Mesothelial cell of epicardium (in vitro differentiated cells): ENCODE measurements around the gene FBXO41. TPM values are rescaled to one million over a fixed set of nuclear protein-coding genes. Genes with fewer than 3 reads are reported as not detected.

ENCODE experiments used
- DNase-seq, 2 experiments: peaks; one replicate each; pipeline ENCODE4 v3.0.0; 2021; ENCODE audit warnings: low spot score in 2 of 2; ENCODE audit not compliant: unreplicated experiment in 2 of 2
- H3K27ac Mint-ChIP-seq: 2 replicates; pipeline ENCODE4 v1.8.0; 2021; ENCODE audit warnings: mixed read lengths
- H3K27me3 Mint-ChIP-seq: 2 replicates; pipeline ENCODE4 v1.8.0; 2021; ENCODE audit warnings: low read depth, mixed read lengths
- H3K36me3 Mint-ChIP-seq: 2 replicates; pipeline ENCODE4 v1.8.0; 2021; ENCODE audit warnings: mixed read lengths
- H3K4me1 Mint-ChIP-seq: 2 replicates; pipeline ENCODE4 v1.8.0; 2021; ENCODE audit warnings: mixed read lengths
- H3K4me3 Mint-ChIP-seq: 2 replicates; pipeline ENCODE4 v1.8.0; 2021; ENCODE audit warnings: mild to moderate bottlenecking, moderate library complexity, mixed read lengths
- H3K9me3 Mint-ChIP-seq: 2 replicates; pipeline ENCODE4 v1.8.0; 2021; ENCODE audit warnings: mixed read lengths
- total RNA-seq: library from RNA; stranded (reverse); gene quantifications from 3 replicates; pipeline ENCODE4 v1.2.1, GENCODE V29; 2021
- TF ChIP-seq, protein P1 (sequence below): fragments of 200-600 bp; sonication (generic); IDR thresholded peaks from one replicate; pipeline ENCODE4 v1.5.0; 2021; ENCODE audit warnings: antibody characterized with exemption; ENCODE audit not compliant: unreplicated experiment

FBXO41 gene
- total RNA-seq, 1 donor from 2014 or later = 8.1 TPM

DNA sequence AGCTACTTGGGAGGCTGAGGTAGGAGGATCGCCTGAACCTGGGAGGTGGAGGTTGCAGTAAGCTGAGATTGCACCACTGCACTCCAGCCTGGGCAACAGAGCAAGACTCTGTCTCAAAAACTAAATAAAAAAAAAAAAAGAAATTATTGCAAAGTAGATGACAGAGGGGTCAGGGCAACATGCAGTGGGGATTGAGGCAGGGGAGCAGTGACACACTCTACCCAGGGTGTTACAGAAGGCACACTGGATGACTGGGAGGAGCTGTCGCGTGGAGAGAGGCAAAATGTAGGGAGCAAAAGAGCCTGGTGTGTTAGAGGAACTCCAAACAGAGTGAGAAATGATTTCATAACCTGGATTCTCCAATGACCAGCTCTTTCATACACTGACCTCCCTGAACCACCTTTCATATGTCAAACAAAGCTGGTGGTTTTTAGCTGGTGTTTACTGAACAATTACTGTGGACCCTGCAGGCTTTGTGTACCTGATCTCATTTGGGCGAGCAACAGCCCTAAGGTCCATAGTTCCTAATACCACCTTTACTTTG is 22.1 kb downstream of the FBXO41 start:
- TF ChIP-seq, protein P1, sequence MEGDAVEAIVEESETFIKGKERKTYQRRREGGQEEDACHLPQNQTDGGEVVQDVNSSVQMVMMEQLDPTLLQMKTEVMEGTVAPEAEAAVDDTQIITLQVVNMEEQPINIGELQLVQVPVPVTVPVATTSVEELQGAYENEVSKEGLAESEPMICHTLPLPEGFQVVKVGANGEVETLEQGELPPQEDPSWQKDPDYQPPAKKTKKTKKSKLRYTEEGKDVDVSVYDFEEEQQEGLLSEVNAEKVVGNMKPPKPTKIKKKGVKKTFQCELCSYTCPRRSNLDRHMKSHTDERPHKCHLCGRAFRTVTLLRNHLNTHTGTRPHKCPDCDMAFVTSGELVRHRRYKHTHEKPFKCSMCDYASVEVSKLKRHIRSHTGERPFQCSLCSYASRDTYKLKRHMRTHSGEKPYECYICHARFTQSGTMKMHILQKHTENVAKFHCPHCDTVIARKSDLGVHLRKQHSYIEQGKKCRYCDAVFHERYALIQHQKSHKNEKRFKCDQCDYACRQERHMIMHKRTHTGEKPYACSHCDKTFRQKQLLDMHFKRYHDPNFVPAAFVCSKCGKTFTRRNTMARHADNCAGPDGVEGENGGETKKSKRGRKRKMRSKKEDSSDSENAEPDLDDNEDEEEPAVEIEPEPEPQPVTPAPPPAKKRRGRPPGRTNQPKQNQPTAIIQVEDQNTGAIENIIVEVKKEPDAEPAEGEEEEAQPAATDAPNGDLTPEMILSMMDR = no peak
- Mint-ChIP-seq H3K36me3 (no peaks in the 10 kb centered on the region), H3K4me1 (no peaks in the 10 kb centered on the region), H3K27ac (no peak overlapping the region), H3K27me3 (peaks cover 16% of the 10 kb centered on the region), H3K4me3 (no peak overlapping the region), H3K9me3 (no peaks in the 10 kb centered on the region)
- no peak for DNase-seq

DNA sequence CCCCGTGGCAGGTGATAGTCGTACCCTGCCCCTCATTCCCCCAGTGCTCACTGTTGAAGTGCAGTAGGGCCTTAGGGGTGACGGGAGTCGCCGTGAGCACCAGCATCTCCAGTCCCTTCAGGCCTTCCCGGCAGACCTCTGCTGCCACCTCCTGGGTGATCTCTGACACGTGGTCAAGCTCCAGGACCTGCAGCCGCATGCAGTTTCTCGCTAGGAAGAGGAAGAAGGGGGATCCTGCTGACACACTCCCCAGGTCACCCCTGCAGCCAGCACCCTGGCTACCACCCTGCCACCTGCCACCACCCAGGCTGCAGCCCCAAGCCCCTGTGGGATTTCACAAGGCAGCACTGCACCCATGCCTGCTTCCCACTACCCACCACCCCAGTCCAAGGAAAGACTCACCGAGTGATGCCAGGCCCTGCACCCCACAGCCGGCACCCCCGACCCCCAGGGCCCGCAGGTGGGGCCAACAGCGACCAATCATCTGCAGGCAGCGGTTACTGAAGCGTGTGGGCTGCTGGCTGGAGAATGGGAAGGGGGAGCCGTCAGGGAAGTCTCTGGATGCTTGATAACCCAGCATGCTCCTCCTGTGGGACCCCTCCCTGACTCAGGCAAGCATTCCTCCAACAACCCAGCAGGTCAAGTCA is 23.8 kb downstream of the FBXO41 start:
- H3K9me3 Mint-ChIP-seq = no peaks in the 10 kb centered on the region
- no peak overlapping the region for H3K27ac Mint-ChIP-seq
- no peak for DNase-seq
- TF ChIP-seq, protein P1 = no peak
- no peaks in the 10 kb centered on the region for H3K4me1 Mint-ChIP-seq
- H3K36me3 Mint-ChIP-seq = no peaks in the 10 kb centered on the region
- H3K27me3 Mint-ChIP-seq = peaks cover 3% of the 10 kb centered on the region
- H3K4me3 Mint-ChIP-seq = no peak overlapping the region

DNA sequence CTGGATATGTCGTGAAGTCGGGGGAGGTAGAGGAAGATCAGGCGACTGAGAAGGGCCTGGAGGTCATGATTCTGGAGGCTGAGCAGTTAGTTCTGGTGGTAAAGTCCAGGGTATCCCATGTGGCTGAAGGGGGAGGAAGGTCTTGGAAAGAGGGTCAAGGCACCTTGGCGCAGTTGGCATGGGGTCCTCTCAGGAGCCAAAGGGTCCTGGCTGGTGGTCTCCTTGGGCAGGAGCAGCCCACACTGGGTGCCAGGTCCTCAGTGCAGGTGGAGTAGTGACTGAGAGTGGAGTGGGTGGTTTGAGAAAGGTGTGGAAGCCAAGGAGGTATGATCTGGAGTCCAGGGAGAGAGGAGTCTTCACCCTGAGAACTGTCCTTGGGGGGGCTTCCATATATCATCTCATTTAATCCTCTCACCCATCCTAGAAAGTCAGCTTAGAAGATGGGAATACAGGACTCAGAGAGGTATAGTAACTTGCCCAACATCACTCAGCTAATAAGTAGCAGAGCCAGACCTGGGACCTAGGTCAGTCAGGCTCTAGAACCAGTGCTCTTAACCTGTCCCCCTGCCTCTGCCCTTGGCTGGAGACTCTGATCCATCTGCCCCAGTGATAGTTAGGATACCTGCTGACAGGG is 24.5 kb downstream of the FBXO41 start:
- Mint-ChIP-seq H3K4me1 (no peaks in the 10 kb centered on the region), H3K36me3 (no peaks in the 10 kb centered on the region), H3K9me3 (no peaks in the 10 kb centered on the region), H3K4me3 (no peak overlapping the region), H3K27me3 (peaks cover 3% of the 10 kb centered on the region), H3K27ac (no peak overlapping the region)
- no peak for DNase-seq
- TF ChIP-seq, protein P1 = no peak

DNA sequence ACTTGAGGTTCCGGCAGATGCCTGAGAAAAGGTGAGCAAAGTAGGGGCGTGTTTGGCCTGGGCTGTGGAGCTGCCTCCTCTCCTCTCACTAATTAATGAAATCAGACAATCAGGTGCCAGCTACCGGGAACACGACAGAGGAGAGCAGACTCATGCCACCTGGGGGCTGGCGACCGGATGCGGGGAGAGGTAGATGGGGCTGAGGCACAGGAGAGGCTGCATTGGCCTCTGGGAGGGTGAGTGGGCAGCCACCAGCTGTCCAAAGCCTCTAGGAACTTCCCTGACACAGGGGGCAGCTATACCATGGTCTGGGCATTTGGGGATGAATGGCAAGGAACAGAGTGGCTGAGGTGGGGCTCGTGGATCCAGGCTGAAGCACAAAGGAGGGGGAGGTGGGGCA is 25.0 kb downstream of the FBXO41 start:
- Mint-ChIP-seq H3K9me3 (no peaks in the 10 kb centered on the region), H3K4me3 (no peak overlapping the region), H3K27me3 (peaks cover 3% of the 10 kb centered on the region), H3K27ac (no peak overlapping the region), H3K36me3 (no peaks in the 10 kb centered on the region), H3K4me1 (no peaks in the 10 kb centered on the region)
- TF ChIP-seq, protein P1 = no peak
- no peak for DNase-seq

DNA sequence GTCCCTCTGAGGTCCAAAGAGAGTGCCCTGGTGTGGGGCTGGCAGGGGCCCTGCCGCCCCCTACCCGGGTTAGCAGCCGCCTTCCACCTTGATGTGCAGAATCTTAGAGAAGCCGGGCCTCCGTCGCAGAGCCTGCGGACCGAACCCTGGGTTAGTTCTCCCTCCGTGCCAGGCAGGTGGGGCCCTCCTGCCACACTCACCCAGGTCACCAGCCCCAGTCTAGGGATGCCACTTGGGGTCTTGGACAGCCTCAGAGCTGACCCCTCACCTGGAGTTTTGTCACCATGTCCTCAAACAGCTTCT is 25.4 kb downstream of the FBXO41 start:
- Mint-ChIP-seq H3K27ac (no peak overlapping the region), H3K27me3 (peaks cover 3% of the 10 kb centered on the region), H3K9me3 (no peaks in the 10 kb centered on the region), H3K36me3 (no peaks in the 10 kb centered on the region), H3K4me3 (no peak overlapping the region), H3K4me1 (no peaks in the 10 kb centered on the region)
- DNase-seq = no peak
- TF ChIP-seq, protein P1 = no peak
